ENCODE results near the gene PRPF19. TPM values are rescaled to one million over a fixed set of nuclear protein-coding genes. Genes with fewer than 3 reads are reported as not detected.
A peak's percentile ranks its signal among the peaks of the same experiment; 100 is the strongest.

Gene PRPF19
- total and polyA plus RNA-seq, 10 of the 15 experiments (the other 5 are each of a cell fraction or from before 2014, with no cell fraction given), result 8.7 to 170 (median 61.3) TPM

GRCh38 chr11:60934124-60934789 is 27.9 kb upstream of the PRPF19 start:
- Histone ChIP-seq H3K79me2 (ENCODE audit: control insufficient read depth, insufficient read depth, low read length) (no peaks in the 10 kb centered on the region), H3K9me3 (replicated peaks; ENCODE audit: control insufficient read depth, insufficient read depth, low read length) (no peaks in the 10 kb centered on the region), H3K9ac (ENCODE audit: control insufficient read depth, insufficient read depth, low read length) (no peak overlapping the region), H3K4me1 (ENCODE audit: control insufficient read depth, insufficient read depth, low read length) (peaks cover 17% of the 10 kb centered on the region), H3K4me3 (no peak overlapping the region), H3K4me2 (ENCODE audit: control insufficient read depth, insufficient read depth) (no peak overlapping the region), H2AFZ (ENCODE audit: control insufficient read depth, low read depth, low read length) (no peak overlapping the region), H3K27ac (ENCODE audit: control insufficient read depth, insufficient read depth) (no peak overlapping the region), H3K27me3 (replicated peaks in 1 of 2; ENCODE audit: control insufficient read depth in 2 of 2, insufficient read depth in 2 of 2, low read length in 1 of 2) (no peaks in the 10 kb centered on the region), H4K20me1 (ENCODE audit: control insufficient read depth, insufficient read depth) (no peaks in the 10 kb centered on the region), H3K36me3 (ENCODE audit: control insufficient read depth in 2 of 2, insufficient read depth in 2 of 2, low read length in 1 of 2) (peaks cover 2 to 13% of the 10 kb centered on the region in 2 experiments)
- ChIA-PET RAD21 (ENCODE audit: unreplicated experiment) (no interaction called here), POLR2A (interaction anchor here (1.7 kb wide), 1 partner anchor 20 kb away, joined by 5 read pairs; no protein-coding TSS in a partner anchor), CTCF (interaction anchor here (0.5 to 1.3 kb wide), 3 partner anchors 18 to 393 kb away, joined by 3 to 4 read pairs (median 3); no protein-coding TSS in a partner anchor), SMC1A (ENCODE audit: uncharacterized antibody, unreplicated experiment) (interaction anchor here (1.0 kb wide), 1 partner anchor 15 kb away, joined by 3 read pairs; no protein-coding TSS in a partner anchor)
- in situ Hi-C loops (cut with MboI) (no loop called here), intact Hi-C loops (cut with micrococcal nuclease; ENCODE audit: unreplicated experiment) (no loop called here)
- no peak for DNase-seq (ENCODE audit: low read depth, low spot score)
- 92% methylated on average over 57 of the region's 57 CpGs for WGBS (ENCODE audit: insufficient coverage, insufficient replicate concordance, low lambda C conversion rate, missing lambda C conversion rate)
- no peak for TF ChIP-seq NR2F1 (conservative IDR thresholded peaks at IDR 0.05)
- peak; percentile 72 for TF ChIP-seq POLR2A (IDR thresholded peaks at IDR 0.05; ENCODE audit: low read depth, low read length)
- FAIRE-seq, result no peak
- no peak for ATAC-seq
- no TSS peak for BruUV-seq (replicated peaks)

DNA sequence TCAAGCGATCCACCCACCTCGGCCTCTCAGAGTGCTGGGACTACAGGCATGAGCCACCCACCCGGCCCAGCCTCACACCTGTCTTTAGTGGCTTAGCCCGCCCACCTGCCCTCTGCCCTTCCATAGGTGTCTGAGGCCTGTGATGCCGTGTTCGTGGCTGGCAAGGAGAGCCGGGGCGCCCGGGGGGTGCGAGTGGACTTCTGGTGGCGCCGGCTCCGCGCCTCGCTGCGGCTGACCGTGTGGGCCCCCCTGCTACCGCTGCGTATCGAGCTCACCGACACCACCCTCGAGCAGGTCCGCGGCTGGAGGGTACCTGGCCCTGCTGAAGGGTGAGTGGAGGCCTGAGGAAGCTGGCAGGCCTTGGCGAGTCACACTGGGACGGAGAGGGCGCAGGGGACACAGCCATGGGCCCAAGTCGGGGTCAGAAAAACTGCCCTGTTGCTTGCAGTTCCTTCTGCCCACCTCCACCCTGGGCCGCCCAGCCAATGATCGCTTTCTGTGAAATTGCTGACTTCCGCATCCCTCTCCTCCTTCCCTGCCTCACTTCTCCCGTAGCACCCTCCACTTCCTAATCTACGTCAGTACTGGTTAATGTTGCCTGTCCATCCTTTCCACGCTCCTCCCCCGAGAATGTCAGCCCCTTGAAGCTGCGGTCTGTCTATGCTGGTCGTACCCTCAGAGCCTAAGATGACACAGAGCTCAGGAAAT is 27.2 kb upstream of the PRPF19 start:
- no peaks in the 10 kb centered on the region for H3K79me2 ChIP-seq (ENCODE audit: control insufficient read depth, insufficient read depth, low read length)
- ChIA-PET POLR2A (interaction anchor here (0.6 to 1.7 kb wide), 2 partner anchors 21 to 291 kb away, joined by 3 to 5 read pairs; no protein-coding TSS in a partner anchor), SMC1A (ENCODE audit: uncharacterized antibody, unreplicated experiment) (interaction anchor here (1.0 to 2.3 kb wide), 3 partner anchors 11 to 18 kb away, joined by 3 to 19 read pairs (median 4); no protein-coding TSS in a partner anchor), RAD21 (ENCODE audit: unreplicated experiment) (no interaction called here), CTCF (interaction anchor here (0.5 kb wide), 1 partner anchor 394 kb away, joined by 3 read pairs; no protein-coding TSS in a partner anchor)
- no peaks in the 10 kb centered on the region for H3K9me3 ChIP-seq (replicated peaks; ENCODE audit: control insufficient read depth, insufficient read depth, low read length)
- H3K27me3 ChIP-seq (replicated peaks in 1 of 2; ENCODE audit: control insufficient read depth in 2 of 2, insufficient read depth in 2 of 2, low read length in 1 of 2), result no peaks in the 10 kb centered on the region
- no peak overlapping the region for H3K27ac ChIP-seq (ENCODE audit: control insufficient read depth, insufficient read depth)
- H4K20me1 ChIP-seq (ENCODE audit: control insufficient read depth, insufficient read depth), result no peaks in the 10 kb centered on the region
- DNase-seq (ENCODE audit: low read depth, low spot score), result no peak
- peaks cover 2 to 12% of the 10 kb centered on the region in 2 experiments for H3K36me3 ChIP-seq (ENCODE audit: control insufficient read depth in 2 of 2, insufficient read depth in 2 of 2, low read length in 1 of 2)
- peaks cover 17% of the 10 kb centered on the region for H3K4me1 ChIP-seq (ENCODE audit: control insufficient read depth, insufficient read depth, low read length)
- H3K4me2 ChIP-seq (ENCODE audit: control insufficient read depth, insufficient read depth), result no peak overlapping the region
- 80% methylated on average over 27 of the region's 37 CpGs for WGBS (ENCODE audit: insufficient coverage, insufficient replicate concordance, low lambda C conversion rate, missing lambda C conversion rate)
- no peak for ATAC-seq
- TSS peak; percentile 29 for BruUV-seq (replicated peaks)
- intact Hi-C loops (cut with micrococcal nuclease; ENCODE audit: unreplicated experiment), result no loop called here
- FAIRE-seq, result no peak
- TF ChIP-seq, protein P1, sequence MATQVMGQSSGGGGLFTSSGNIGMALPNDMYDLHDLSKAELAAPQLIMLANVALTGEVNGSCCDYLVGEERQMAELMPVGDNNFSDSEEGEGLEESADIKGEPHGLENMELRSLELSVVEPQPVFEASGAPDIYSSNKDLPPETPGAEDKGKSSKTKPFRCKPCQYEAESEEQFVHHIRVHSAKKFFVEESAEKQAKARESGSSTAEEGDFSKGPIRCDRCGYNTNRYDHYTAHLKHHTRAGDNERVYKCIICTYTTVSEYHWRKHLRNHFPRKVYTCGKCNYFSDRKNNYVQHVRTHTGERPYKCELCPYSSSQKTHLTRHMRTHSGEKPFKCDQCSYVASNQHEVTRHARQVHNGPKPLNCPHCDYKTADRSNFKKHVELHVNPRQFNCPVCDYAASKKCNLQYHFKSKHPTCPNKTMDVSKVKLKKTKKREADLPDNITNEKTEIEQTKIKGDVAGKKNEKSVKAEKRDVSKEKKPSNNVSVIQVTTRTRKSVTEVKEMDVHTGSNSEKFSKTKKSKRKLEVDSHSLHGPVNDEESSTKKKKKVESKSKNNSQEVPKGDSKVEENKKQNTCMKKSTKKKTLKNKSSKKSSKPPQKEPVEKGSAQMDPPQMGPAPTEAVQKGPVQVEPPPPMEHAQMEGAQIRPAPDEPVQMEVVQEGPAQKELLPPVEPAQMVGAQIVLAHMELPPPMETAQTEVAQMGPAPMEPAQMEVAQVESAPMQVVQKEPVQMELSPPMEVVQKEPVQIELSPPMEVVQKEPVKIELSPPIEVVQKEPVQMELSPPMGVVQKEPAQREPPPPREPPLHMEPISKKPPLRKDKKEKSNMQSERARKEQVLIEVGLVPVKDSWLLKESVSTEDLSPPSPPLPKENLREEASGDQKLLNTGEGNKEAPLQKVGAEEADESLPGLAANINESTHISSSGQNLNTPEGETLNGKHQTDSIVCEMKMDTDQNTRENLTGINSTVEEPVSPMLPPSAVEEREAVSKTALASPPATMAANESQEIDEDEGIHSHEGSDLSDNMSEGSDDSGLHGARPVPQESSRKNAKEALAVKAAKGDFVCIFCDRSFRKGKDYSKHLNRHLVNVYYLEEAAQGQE (IDR thresholded peaks at IDR 0.05; ENCODE audit: low read depth, low read length), result no peak
- TF ChIP-seq IRF3 (IDR thresholded peaks at IDR 0.05), result no peak
- peak; percentile 15 for TF ChIP-seq POLR2A (IDR thresholded peaks at IDR 0.05; ENCODE audit: low read depth, low read length)
- TF ChIP-seq EZH2 (IDR thresholded peaks at IDR 0.05; ENCODE audit: borderline replicate concordance, control insufficient read depth, low read depth, low read length), result no peak
- TF ChIP-seq, protein P2, sequence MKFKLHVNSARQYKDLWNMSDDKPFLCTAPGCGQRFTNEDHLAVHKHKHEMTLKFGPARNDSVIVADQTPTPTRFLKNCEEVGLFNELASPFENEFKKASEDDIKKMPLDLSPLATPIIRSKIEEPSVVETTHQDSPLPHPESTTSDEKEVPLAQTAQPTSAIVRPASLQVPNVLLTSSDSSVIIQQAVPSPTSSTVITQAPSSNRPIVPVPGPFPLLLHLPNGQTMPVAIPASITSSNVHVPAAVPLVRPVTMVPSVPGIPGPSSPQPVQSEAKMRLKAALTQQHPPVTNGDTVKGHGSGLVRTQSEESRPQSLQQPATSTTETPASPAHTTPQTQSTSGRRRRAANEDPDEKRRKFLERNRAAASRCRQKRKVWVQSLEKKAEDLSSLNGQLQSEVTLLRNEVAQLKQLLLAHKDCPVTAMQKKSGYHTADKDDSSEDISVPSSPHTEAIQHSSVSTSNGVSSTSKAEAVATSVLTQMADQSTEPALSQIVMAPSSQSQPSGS (IDR thresholded peaks at IDR 0.05; ENCODE audit: low read length), result peak; percentile 33; the same call in 1 of the 2 replicates
- 0 out of 2 replicates have a peak, but pooled peaks have one; percentile 10 for TF ChIP-seq CREB1 (IDR thresholded peaks at IDR 0.05; ENCODE audit: low read depth)
- no peak overlapping the region for H3K9ac ChIP-seq (ENCODE audit: control insufficient read depth, insufficient read depth, low read length)
- no peak overlapping the region for H3K4me3 ChIP-seq
- no peak overlapping the region for H2AFZ ChIP-seq (ENCODE audit: control insufficient read depth, low read depth, low read length)
- in situ Hi-C loops (cut with MboI), result no loop called here

All from GM12878 (cell line).